ENCODE results near the gene ACTL8.

The ACTL8 gene

GRCh38 chr1:17851056-17851455 lies 95.9 kb downstream of the ACTL8 start:
- no peak for DNase-seq

- no peak for DNase-seq
Measured at GRCh38 chr1:17852383-17852782, 97.2 kb downstream of the ACTL8 start.

- DNase-seq: no peak
Measured at GRCh38 chr1:17853241-17853935, 98.3 kb downstream of the ACTL8 start.

GRCh38 chr1:17856496-17857108 lies 101.5 kb downstream of the ACTL8 start:
- no peak for DNase-seq

- no peak for DNase-seq
Measured at GRCh38 chr1:17857109-17857499, 102.0 kb downstream of the ACTL8 start.

- DNase-seq: no peak
Measured at GRCh38 chr1:17857996-17858395, 102.9 kb downstream of the ACTL8 start.

GRCh38 chr1:17860812-17861211 lies 105.7 kb downstream of the ACTL8 start:
- no peak for DNase-seq

GRCh38 chr1:17861685-17862084 lies 106.6 kb downstream of the ACTL8 start:
- DNase-seq: no peak

- DNase-seq: no peak
Measured at GRCh38 chr1:17862121-17862520, 107.0 kb downstream of the ACTL8 start.

GRCh38 chr1:17865912-17866739 lies 111.0 kb downstream of the ACTL8 start:
- no peak for DNase-seq

GRCh38 chr1:17866740-17867029 lies 111.6 kb downstream of the ACTL8 start:
- no peak for DNase-seq

- DNase-seq: no peak
Measured at GRCh38 chr1:17867470-17867869, 112.3 kb downstream of the ACTL8 start.

- no peak for DNase-seq
Measured at GRCh38 chr1:17869815-17870214, 114.7 kb downstream of the ACTL8 start.

GRCh38 chr1:17870679-17871078 lies 115.5 kb downstream of the ACTL8 start:
- no peak for DNase-seq

GRCh38 chr1:17873007-17873675 lies 118.0 kb downstream of the ACTL8 start:
- DNase-seq: no peak

- DNase-seq: no peak
Measured at GRCh38 chr1:17874231-17874630, 119.1 kb downstream of the ACTL8 start.

GRCh38 chr1:17874710-17875109 lies 119.6 kb downstream of the ACTL8 start:
- DNase-seq: no peak

GRCh38 chr1:17875171-17875881 lies 120.2 kb downstream of the ACTL8 start:
- no peak for DNase-seq

GRCh38 chr1:17875882-17876280 lies 120.7 kb downstream of the ACTL8 start:
- DNase-seq: no peak
